Measurements from ENCODE around the gene KIF5A.
A peak's percentile ranks its signal among the peaks of the same experiment; 100 is the strongest.

The KIF5A gene

DNA sequence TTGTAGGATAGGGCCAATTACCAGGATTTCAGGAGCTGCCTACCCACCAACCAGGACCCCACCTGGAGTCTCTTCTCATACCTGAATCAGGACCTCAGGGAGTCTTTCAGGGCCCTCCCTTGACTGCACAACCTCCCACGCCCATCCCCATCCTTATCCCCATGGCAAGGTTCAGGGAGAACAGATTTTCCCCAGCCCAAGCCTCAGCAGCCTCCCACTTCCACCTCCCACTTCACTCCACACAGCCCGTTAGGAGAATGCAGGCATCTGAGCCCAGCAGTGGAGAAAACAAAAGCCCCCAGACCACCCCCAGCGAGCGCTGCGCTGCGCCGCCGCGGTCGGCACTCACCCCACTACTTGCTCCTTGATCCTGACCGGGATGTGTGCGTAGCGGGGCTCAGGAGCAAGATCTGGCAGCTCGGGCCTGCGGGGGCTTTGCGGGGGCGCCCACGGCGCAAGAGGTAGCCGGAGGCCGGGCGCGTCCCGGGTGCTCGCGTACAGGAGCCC, 81.8 kb downstream of the KIF5A start:
- DNase-seq (ENCODE audit: low spot score): no peak
- TF ChIP-seq, protein P1, sequence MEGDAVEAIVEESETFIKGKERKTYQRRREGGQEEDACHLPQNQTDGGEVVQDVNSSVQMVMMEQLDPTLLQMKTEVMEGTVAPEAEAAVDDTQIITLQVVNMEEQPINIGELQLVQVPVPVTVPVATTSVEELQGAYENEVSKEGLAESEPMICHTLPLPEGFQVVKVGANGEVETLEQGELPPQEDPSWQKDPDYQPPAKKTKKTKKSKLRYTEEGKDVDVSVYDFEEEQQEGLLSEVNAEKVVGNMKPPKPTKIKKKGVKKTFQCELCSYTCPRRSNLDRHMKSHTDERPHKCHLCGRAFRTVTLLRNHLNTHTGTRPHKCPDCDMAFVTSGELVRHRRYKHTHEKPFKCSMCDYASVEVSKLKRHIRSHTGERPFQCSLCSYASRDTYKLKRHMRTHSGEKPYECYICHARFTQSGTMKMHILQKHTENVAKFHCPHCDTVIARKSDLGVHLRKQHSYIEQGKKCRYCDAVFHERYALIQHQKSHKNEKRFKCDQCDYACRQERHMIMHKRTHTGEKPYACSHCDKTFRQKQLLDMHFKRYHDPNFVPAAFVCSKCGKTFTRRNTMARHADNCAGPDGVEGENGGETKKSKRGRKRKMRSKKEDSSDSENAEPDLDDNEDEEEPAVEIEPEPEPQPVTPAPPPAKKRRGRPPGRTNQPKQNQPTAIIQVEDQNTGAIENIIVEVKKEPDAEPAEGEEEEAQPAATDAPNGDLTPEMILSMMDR (IDR thresholded peaks at IDR 0.05; ENCODE audit: poor library complexity, severe bottlenecking): no peak
- Histone ChIP-seq H3K4me1 (ENCODE audit: insufficient read depth, poor library complexity, severe bottlenecking) (no peaks in the 10 kb centered on the region), H3K9me3 (ENCODE audit: severe bottlenecking) (no peaks in the 10 kb centered on the region), H3K27ac (ENCODE audit: poor library complexity, severe bottlenecking) (no peak overlapping the region), H3K27me3 (ENCODE audit: insufficient read depth, poor library complexity, severe bottlenecking) (peaks cover 3% of the 10 kb centered on the region), H3K36me3 (ENCODE audit: low read depth) (no peaks in the 10 kb centered on the region), H3K4me3 (ENCODE audit: severe bottlenecking) (peak overlapping the region; percentile 48)
- ATAC-seq (ENCODE audit: low read depth): no peak

DNA sequence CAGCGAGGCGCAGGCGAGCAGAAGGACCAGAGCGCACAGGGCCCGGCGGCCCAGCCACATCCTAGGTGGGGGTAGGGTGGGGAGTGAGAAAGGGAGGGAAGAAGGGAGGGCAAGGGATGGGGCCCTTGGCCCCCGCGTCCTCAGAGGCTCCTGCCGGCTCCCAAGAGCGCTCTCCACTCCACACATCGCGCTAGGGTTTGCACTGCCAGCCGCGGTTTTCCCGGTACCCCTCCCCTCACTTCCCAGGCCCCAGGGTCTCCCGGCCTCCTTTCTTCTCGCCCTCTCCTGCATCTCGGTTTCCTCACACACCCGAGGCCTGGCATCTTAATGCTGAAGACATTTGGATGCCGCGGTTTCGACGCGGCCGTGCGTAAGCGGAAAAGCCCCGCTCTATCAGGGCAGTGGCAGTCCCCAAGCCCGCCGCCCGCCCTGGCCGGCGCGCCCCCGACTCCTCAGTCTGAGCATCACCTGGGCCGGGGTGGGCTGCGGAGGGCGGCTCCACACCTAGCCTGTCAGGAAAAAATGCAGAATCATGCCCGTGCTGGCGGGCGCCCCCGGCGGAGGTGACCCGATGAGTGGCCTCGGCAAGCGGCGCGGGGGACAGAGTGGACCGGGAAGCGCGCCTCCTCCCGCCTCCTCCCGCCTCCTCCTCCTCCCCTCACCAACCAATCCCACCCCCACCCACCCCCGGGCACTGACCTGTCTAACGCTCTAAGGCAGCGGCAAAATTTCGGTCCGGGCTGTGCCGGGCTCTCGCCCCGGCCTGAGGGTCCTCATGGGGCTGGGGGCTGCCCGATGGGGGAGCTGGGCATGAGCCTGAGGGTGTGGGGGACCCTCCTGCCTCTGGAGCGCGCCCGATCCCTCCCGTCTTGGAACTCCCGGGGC, 82.5 kb downstream of the KIF5A start:
- no peaks in the 10 kb centered on the region for H3K4me1 ChIP-seq (ENCODE audit: insufficient read depth, poor library complexity, severe bottlenecking)
- TF ChIP-seq, protein P1 (IDR thresholded peaks at IDR 0.05; ENCODE audit: poor library complexity, severe bottlenecking): no peak
- DNase-seq (ENCODE audit: low spot score) (peak; percentile 38), ATAC-seq (ENCODE audit: low read depth) (peak; percentile 29)
- no peaks in the 10 kb centered on the region for H3K36me3 ChIP-seq (ENCODE audit: low read depth)
- no peaks in the 10 kb centered on the region for H3K9me3 ChIP-seq (ENCODE audit: severe bottlenecking)
- no peak overlapping the region for H3K27ac ChIP-seq (ENCODE audit: poor library complexity, severe bottlenecking)
- peak overlapping the region; percentile 48 for H3K4me3 ChIP-seq (ENCODE audit: severe bottlenecking)
- H3K27me3 ChIP-seq (ENCODE audit: insufficient read depth, poor library complexity, severe bottlenecking): peaks cover 3% of the 10 kb centered on the region

DNA sequence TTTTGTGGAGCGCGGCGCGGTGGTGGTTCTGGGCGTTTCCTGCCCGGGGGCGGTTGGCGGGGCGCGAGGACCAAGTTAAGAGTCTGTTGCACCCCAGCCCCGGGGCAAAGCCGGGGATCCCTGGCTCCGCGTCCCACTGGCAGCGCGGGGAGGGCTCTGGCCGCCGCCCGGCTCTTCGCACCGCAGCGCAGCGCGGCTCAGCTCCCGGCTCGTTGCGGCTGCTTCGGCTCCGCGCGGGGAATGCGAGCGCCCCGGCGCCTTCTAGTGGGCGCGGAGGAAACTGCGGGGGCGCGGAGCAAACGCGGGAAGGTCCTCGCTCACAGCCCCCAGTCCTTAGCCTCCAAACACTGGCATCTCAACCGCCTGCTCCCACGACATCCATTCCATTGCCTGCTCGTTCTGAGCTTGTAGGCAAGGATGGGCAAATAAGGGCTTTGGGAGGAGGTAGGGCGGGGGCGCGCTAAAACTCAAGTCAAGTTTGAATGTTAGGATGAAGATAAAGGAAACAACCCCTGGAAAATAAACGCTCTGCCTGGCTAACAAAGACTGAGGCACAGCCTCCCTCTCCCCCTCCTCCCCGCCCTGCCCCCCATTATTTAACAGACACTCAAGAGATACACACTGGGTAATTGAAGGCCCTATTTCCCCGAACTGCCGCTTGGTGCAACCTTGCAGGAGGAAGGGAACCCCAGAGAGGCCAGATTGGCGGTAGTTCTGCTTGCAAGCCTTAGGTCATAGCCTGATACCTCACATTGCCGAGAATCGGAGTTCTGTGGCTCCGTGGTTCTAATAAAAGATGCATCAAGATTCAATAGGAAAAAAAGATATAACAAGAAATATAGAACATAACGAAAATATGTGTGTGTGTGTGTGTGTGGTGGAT, 83.4 kb downstream of the KIF5A start, which contains the start of gene B4GALNT1:
B4GALNT1 (minus strand) TSS at position 244 of the 883 bp plus-strand sequence. CDS start 1,069 bp downstream, outside the sequence.
- Histone ChIP-seq H3K27ac (ENCODE audit: poor library complexity, severe bottlenecking) (no peak within 1 kb of the TSS), H3K27me3 (ENCODE audit: insufficient read depth, poor library complexity, severe bottlenecking) (peaks cover 3% of the 10 kb centered on the region), H3K9me3 (ENCODE audit: severe bottlenecking) (no peaks in the 10 kb centered on the region), H3K4me1 (ENCODE audit: insufficient read depth, poor library complexity, severe bottlenecking) (no peaks in the 10 kb centered on the region), H3K36me3 (ENCODE audit: low read depth) (no peaks in the 10 kb centered on the region), H3K4me3 (ENCODE audit: severe bottlenecking) (peak within 1 kb of the TSS; percentile 48)
- DNase-seq (ENCODE audit: low spot score) (peak; percentile 60), ATAC-seq (ENCODE audit: low read depth) (peak; percentile 82)
- TF ChIP-seq, protein P1 (IDR thresholded peaks at IDR 0.05; ENCODE audit: poor library complexity, severe bottlenecking): peak; percentile 92

Measured in RWPE2 (cell line).